GM19351 (cell line): ENCODE measurements around the gene CPB1.

Experiments used
- ATAC-seq: cut with Tn5 transposase; IDR thresholded peaks from one replicate; pipeline ENCODE4 v1.9.1; 2021; ENCODE audit warnings: mild to moderate bottlenecking, moderate library complexity; ENCODE audit not compliant: unreplicated experiment

Gene CPB1

DNA sequence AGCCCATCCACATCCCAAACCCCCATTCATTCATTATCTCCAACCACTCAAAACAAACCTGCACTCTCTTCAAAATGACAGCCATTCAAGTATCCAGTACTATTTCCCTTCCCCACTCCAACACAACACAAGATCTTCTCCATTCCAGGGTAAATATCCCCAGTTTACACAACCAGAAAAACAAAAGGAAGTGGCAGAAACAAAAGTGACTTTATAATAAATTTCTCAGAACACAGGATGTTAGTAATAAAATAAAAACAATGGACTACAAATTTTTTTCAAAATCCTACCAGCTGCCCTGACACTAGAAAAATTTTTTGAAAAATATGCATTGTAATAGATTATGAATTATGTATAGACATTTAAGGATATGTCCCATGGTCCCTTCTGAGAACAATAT lies 51.6 kb downstream of the CPB1 start:
- ATAC-seq = no peak

DNA sequence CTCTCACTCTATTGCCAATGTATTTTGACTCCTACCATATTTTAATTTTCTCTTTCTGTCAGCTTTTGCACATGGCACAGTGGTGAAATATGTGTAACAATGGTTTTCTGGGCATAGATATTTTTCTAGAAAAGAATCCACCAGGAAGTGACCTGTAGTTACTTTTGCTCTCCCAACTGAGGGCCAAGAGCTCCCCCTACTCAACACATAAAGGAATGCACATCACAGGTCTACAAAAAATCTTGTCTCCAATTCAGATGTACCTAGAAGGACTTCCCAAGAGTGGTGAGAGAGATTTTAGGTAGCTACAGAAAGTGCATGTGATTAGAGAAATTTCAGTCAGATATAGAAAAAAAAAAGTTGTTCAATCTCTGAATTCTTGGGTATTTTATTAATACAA lies 53.1 kb downstream of the CPB1 start:
- peak; percentile 71 for ATAC-seq

DNA sequence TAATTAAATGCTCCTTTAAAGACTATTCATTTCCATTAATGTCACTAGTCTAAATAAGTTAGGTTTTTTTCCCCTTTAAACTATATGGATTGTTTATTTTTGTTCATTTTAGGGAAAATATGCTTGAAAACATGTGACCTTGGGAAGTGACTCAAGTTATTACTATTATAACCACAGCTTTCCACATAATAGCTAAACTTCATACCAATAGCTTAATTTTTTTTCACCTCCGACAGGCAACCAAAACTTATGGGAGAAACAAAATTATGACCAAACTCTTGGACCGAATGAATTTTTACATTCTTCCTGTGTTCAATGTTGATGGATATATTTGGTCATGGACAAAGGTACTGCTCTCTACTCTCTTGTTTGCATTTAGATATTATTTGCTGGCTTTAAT lies 53.7 kb downstream of the CPB1 start:
- no peak for ATAC-seq

DNA sequence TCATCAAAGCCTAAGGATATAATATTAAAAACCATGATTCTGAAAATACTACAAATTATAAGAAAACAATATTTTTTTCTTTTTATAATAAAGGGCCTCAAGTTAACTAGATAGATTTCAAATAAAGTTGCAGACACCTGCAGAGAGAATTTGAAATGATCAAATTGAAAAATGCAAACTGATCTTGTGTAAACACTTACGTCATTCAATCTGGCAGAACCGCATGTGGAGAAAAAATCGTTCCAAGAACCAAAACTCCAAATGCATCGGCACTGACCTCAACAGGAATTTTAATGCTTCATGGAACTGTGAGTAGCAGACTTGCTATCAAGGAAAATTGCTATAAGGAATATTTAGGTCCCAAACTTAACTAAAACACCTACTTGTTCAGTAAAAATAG lies 54.7 kb downstream of the CPB1 start:
- no peak for ATAC-seq

DNA sequence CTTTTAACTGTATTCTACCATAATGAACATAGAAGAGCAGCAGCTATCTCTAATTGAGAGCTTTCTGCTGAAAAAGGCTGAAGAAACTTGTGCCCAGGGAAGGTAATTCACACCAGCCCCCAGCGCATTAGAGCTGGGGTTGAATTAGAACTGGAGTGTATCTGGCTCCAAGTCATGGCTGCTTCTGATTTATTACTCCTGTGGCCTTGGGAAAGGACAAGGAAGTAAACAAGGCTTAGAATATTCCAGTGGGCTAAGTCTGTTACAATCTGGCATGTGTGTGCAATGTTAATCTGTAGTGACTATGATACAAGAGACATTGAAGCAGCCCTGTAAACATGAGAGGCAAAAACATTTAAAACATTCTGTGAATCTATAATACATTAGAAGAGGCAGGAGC lies 55.6 kb downstream of the CPB1 start:
- no peak for ATAC-seq

DNA sequence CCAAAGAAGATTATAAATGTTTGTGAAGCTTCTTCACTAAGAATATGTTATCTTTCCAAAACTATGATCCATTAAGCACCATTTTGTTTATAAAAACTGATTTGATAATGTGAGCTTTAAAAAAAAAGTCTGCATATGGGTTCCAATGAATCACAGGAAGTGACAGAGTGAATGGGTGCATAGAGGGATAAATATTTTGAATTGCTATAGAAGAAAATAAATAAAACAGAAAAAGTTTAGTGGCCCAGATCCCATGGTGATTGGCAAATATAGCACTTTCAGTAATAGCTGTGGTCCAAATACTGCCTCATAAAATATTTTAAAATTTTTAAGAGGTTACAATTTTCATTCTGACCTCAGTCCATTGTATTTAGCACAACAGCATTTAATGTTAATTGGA lies 56.6 kb downstream of the CPB1 start:
- no peak for ATAC-seq

DNA sequence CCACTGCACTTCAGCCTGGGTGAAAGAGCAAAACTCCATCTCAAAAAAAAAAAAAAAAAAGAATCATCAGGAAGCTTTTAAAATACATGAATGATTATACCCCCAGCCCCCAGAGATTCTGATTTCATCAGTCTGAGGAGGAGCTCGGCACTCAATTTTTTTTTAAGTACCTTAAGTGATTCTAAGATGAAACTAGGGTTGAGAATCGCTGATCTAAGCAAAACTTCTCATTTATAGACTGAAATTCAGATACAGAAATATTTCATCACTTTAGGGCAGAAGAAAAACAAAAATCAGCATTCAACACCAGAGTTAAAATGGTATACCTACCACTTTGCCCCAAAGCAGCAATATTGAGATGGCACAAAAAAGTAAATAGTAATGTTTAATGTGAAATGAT lies 62.2 kb downstream of the CPB1 start:
- ATAC-seq = no peak

DNA sequence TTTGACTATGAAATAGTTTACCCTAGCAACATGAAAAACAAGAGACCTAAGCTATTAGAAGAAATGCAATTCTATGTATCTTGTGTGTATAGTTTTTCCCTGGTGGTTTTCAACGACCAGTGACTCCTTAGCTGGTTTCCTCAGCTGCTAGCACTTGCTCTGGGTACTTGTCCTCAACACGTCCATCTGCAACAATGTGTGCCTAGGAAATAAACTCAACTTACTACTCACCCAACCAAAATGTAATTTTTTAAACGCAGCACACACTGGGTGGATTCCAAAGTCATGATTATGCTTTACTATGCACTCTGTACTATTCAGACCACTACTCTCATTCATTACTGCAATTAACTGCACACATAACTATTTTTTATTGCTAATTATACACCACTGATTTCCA lies 68.5 kb downstream of the CPB1 start:
- ATAC-seq = no peak

DNA sequence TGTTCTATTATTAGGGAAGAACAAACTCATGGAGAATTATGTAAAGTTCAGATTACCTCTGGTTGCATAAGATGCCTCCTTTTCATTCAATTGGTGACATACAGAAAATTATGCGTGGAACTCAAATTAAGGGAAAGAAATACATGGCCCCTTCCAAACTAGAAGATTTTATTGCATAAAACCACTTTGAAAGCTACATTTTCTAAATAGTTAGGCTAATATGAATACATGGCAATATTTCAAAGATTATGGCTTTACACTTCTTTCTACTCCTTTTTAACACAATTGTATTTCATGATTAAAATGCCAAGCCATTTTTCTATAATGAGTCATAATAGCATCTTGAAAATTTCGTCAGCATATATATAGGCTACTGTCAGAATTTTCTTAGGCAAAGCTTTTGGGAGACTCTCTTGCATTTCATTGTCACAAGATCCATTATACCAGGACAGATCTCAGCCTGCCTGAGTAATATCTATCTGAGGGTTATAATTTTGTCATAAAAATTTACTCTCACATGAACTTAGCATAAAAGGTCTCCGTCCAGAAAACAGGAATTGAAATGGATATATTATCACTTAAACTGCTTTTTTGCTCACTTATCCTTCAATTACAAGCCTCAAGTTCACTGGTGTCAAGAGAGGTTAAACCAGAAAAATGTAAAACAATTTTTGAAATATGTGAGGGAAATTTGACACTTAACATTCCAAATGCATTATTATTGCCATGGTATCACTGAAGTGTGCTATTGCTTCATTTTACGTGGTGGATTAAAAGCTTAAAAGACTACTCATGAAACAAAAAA lies 74.6 kb downstream of the CPB1 start:
- ATAC-seq = no peak

DNA sequence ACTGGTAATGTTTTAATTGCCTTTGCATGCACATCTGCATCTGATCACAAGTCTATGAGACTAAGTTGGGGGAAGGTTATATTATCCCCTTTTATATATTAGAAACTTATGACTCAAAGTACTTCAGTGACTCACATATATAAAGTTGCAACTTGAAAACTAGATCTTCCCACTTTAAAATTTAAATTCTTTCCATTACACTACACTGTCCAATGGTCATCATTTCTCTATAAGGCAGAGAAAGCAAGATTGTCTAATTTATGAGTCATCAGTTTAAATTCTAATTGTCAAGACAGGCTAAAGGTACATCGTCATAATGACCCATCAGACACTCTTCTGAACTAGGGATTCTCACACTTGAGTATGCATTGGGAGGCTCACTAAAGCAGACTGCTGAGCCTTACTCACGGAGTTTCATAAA lies 75.4 kb downstream of the CPB1 start:
- no peak for ATAC-seq

DNA sequence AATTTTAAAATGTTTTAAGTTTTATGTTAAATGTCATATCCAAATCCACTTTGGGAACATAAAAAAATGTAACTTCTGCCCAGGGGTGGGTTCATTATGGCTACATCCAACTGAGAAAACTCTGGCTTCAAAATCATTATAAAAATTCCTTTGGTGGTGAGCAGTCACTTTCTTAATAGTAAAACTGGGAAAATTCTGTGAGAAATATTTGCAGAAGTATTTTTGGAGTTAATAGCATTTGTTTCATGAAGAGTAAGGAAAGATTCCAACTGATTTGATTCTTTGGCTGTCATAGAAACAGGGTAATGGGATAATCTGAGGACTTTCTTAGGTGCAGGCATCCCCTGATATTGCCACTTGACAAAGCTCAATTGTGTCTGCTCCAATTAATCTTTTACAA lies 76.3 kb downstream of the CPB1 start:
- ATAC-seq = no peak

DNA sequence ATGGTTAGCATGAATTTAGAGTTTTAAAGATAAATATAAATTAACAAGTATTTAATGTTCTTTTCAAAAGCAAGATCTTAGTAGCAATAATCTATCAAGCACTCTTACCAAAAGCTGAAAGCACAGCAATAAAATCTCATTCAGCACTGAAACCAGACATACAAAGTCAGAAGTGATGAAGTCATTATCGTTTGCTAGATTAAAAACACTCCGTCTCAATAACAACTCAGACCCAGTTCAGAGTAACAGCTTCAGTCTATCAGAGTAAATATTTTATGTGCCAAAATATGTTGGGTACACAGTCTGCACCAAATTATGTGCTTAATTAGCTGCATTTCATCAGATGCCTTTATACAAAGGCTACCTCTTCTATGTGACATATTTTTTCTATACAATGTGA lies 79.1 kb downstream of the CPB1 start:
- ATAC-seq = no peak
